ENCODE measurements around the gene QRFP. TPM values are rescaled to one million over a fixed set of nuclear protein-coding genes. Genes with fewer than 3 reads are reported as not detected.
A peak's percentile ranks its signal among the peaks of the same experiment; 100 is the strongest.

The QRFP gene
- total RNA-seq, 1 experiment from 2014 or later, result not detected

DNA sequence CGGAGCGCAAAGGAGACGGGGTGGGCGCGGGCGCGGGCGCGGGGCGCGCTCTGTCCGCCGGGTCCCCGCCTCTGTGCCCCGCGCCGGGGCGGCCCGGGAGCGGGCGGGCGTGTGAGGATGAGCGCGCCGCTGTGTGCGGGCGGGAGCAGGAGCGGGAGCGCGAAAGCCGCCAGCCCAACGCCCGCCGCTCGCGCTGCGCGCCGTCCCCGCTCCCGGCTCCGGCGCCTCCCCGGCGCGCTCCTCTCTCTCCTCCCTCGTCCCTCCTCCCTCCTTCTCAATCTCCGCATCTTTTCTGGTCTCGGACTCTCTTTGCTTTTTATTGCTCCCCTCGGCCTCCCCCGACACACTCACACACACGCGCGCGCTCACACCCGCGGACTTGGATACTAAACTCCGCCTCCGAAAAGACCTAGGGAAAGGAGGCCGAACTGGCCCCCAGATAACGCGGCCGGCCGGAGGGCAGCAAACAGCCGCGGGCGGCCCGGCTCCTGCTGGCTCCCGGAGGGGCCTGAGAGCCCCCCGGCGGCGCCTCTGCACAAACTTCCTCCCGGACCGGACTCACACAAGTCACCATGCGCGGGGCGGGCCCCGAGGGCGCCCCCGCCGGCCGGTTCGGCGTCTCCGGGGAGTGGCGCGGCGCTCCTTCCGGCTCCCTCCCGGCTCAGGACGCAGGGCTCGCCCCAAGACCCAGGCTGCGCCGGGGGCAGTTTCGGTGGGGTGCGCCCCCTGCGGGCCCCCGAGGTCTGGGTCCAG is 42.2 kb upstream of the QRFP start, which contains the start of gene FIBCD1:
Gene FIBCD1 (minus strand): TSS at position 596 of the 753 bp plus-strand sequence. CDS start 640 bp downstream, outside the sequence.
- Histone ChIP-seq H2AFZ (ENCODE audit: low read depth, low read length, poor library complexity, severe bottlenecking) (peak within 1 kb of the TSS; percentile 82), H4K20me1 (ENCODE audit: insufficient read depth) (no peaks in the 10 kb centered on the region), H3K9ac (ENCODE audit: low read length) (peak within 1 kb of the TSS; percentile 61), H3K4me1 (ENCODE audit: control insufficient read depth in 1 of 2, insufficient read depth in 2 of 2, low read length in 2 of 2) (peaks cover 27 to 55% of the 10 kb centered on the region in 2 experiments), H3K9me3 (ENCODE audit: control insufficient read depth in 1 of 2, insufficient read depth in 1 of 2, low read depth in 1 of 2, low read length in 2 of 2) (no peaks in the 10 kb centered on the region), H3K4me3 (replicated peaks in 1 of 2; ENCODE audit: low read depth in 1 of 2, low read length in 2 of 2) (peak within 1 kb of the TSS; percentile 58 to 77), H3K36me3 (ENCODE audit: control insufficient read depth in 1 of 2, insufficient read depth in 2 of 2, low read length in 2 of 2) (no peaks in the 10 kb centered on the region), H3K27ac (ENCODE audit: low read depth, low read length) (peak within 1 kb of the TSS; percentile 42), H3K4me2 (ENCODE audit: low read length) (peak within 1 kb of the TSS; percentile 93), H3K79me2 (ENCODE audit: insufficient read depth, low read length) (no peaks in the 10 kb centered on the region), H3K27me3 (ENCODE audit: insufficient read depth, low read length) (no peaks in the 10 kb centered on the region), H3K9me2 (ENCODE audit: insufficient read depth) (no peaks in the 10 kb centered on the region)
- CTCF ChIA-PET, result interaction anchor here (1.0 kb wide), 1 partner anchor 69 kb away, joined by 3 read pairs; no protein-coding TSS in a partner anchor
- DNase-seq (ENCODE audit: low read depth, low spot score) (peak; percentile 29), ATAC-seq (peak; percentile 65)
- BruUV-seq (replicated peaks), result no TSS peak
- TF ChIP-seq JUND (IDR thresholded peaks at IDR 0.05) (no peak), RAD21 (IDR thresholded peaks at IDR 0.05; ENCODE audit: low read depth) (no peak), POLR2AphosphoS5 (IDR thresholded peaks at IDR 0.05; ENCODE audit: low read depth, low read length) (peak; percentile 69), ZFX (IDR thresholded peaks at IDR 0.05) (0 out of 2 replicates have a peak, but pooled peaks have one; percentile 17), EZH2 (IDR thresholded peaks at IDR 0.05) (no peak), SP1 (IDR thresholded peaks at IDR 0.05; ENCODE audit: low read depth) (no peak), ELF1 (IDR thresholded peaks at IDR 0.05; ENCODE audit: borderline replicate concordance, low read depth) (no peak)
- TF ChIP-seq, protein P1, sequence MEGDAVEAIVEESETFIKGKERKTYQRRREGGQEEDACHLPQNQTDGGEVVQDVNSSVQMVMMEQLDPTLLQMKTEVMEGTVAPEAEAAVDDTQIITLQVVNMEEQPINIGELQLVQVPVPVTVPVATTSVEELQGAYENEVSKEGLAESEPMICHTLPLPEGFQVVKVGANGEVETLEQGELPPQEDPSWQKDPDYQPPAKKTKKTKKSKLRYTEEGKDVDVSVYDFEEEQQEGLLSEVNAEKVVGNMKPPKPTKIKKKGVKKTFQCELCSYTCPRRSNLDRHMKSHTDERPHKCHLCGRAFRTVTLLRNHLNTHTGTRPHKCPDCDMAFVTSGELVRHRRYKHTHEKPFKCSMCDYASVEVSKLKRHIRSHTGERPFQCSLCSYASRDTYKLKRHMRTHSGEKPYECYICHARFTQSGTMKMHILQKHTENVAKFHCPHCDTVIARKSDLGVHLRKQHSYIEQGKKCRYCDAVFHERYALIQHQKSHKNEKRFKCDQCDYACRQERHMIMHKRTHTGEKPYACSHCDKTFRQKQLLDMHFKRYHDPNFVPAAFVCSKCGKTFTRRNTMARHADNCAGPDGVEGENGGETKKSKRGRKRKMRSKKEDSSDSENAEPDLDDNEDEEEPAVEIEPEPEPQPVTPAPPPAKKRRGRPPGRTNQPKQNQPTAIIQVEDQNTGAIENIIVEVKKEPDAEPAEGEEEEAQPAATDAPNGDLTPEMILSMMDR (IDR thresholded peaks at IDR 0.05 in 2 of 3, conservative IDR thresholded peaks at IDR 0.05 in 1 of 3; ENCODE audit: borderline replicate concordance in 1 of 3, insufficient read depth in 1 of 3, low read depth in 2 of 3, low read length in 2 of 3), result peak in 2 of 3 experiments; percentile 27 to 47; a peak in 3 of 6 replicates
- TF ChIP-seq, protein P2, sequence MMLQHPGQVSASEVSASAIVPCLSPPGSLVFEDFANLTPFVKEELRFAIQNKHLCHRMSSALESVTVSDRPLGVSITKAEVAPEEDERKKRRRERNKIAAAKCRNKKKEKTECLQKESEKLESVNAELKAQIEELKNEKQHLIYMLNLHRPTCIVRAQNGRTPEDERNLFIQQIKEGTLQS (IDR thresholded peaks at IDR 0.05), result no peak
- RAD21 ChIA-PET (ENCODE audit: low non-redundant PET in 1 of 2, low total read pairs in 2 of 2, uncharacterized antibody in 2 of 2, unreplicated experiment in 2 of 2), result interaction anchor here in 1 of 2 experiments (1.2 kb wide), 1 partner anchor 69 kb away, joined by 3 read pairs; no protein-coding TSS in a partner anchor
- POLR2A ChIA-PET, result no interaction called here
- intact Hi-C loops (cut with micrococcal nuclease), result no loop called here
